Fibroblast of mammary gland (primary cell): Measurements from ENCODE around the gene BEND3.

ENCODE experiments used
- DNase-seq: peaks from one replicate; pipeline ENCODE4 v3.0.0-alpha.2; 2010; ENCODE audit warnings: low read depth
- H3K4me3 ChIP-seq: 2 replicates; pipeline ENCODE4 v1.5.1; 2011; ENCODE audit warnings: low read depth, mild to moderate bottlenecking, low read length, moderate library complexity; ENCODE audit not compliant: control insufficient read depth
- TF ChIP-seq, protein P1 (sequence below): conservative IDR thresholded peaks from 2 replicates; pipeline ENCODE4 v1.5.1; 2011; ENCODE audit warnings: low read depth, low read length, inconsistent platforms; ENCODE audit not compliant: control insufficient read depth, insufficient read depth

Gene BEND3

GRCh38 chr6:107062691-107063090, 52.6 kb downstream of the BEND3 start:
- TF ChIP-seq, protein P1, sequence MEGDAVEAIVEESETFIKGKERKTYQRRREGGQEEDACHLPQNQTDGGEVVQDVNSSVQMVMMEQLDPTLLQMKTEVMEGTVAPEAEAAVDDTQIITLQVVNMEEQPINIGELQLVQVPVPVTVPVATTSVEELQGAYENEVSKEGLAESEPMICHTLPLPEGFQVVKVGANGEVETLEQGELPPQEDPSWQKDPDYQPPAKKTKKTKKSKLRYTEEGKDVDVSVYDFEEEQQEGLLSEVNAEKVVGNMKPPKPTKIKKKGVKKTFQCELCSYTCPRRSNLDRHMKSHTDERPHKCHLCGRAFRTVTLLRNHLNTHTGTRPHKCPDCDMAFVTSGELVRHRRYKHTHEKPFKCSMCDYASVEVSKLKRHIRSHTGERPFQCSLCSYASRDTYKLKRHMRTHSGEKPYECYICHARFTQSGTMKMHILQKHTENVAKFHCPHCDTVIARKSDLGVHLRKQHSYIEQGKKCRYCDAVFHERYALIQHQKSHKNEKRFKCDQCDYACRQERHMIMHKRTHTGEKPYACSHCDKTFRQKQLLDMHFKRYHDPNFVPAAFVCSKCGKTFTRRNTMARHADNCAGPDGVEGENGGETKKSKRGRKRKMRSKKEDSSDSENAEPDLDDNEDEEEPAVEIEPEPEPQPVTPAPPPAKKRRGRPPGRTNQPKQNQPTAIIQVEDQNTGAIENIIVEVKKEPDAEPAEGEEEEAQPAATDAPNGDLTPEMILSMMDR: no peak
- no peak for DNase-seq
- no peak overlapping the region for H3K4me3 ChIP-seq

- H3K4me3 ChIP-seq: no peak overlapping the region
- no peak for DNase-seq
- TF ChIP-seq, protein P1: no peak
These were observed 53.9 kb downstream of the BEND3 start for GRCh38 chr6:107061125-107062020.

DNA sequence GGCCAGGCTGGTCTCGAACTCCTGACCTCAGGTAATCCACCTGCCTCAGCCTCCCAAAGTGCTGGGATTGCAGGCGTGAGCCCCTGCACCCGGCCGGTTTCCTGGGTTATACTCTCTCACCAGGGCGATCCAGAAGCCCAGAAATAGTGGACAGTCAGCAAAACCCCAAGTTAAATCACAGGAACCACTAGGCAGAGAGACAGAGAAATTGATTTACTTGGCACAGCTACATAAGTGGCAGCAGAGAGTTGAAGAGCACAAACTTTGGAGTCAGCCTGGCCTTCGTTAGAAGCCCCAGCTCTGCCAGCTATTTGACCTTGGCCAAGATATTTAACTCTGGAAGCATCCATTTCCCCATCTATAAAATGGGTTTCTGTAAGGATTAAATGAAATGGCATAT, 54.6 kb downstream of the BEND3 start:
- no peak for DNase-seq
- TF ChIP-seq, protein P1: no peak
- no peak overlapping the region for H3K4me3 ChIP-seq

DNA sequence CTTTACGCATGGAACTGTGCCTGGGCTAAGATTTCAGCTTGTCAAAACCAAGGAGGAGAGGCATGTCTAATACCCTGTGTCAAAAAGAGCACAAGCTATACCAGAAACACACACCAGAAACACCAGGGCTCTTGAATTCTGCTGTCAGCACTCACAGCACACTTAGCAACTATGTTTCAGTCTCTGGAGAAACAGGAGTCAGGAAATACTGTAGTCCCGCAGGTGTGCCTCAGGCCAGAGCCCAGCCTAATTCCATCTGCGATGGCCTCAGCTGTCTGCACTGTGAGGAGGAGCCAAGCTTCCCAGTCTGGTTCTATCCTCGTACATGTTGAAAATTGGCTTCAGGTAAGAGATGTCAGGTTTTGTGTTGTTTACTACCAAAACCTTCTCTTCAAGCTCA, 55.7 kb downstream of the BEND3 start:
- DNase-seq: no peak
- no peak overlapping the region for H3K4me3 ChIP-seq
- TF ChIP-seq, protein P1: no peak

DNA sequence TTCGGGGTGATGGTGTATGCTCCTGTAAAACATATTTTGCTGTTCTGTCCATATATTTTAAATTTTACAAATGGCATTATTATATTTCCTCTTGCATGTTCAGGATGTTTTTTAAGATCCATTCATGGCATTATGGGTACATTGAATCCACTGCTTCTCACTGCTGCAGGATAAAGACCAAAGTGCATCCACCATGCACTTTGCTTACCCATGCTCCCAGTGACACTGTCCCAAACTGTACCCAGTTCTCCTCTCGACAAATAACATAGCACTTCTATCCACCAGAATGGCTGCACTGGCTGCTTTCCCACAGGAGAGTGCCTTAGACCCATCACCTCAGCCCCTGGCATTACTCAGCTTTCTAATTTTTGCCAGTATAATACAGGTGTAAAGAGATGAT, 57.6 kb downstream of the BEND3 start:
- no peak for DNase-seq
- TF ChIP-seq, protein P1: no peak
- no peak overlapping the region for H3K4me3 ChIP-seq

GRCh38 chr6:107056796-107057195, 58.5 kb downstream of the BEND3 start:
- no peak for DNase-seq
- TF ChIP-seq, protein P1: no peak
- H3K4me3 ChIP-seq: no peak overlapping the region

DNA sequence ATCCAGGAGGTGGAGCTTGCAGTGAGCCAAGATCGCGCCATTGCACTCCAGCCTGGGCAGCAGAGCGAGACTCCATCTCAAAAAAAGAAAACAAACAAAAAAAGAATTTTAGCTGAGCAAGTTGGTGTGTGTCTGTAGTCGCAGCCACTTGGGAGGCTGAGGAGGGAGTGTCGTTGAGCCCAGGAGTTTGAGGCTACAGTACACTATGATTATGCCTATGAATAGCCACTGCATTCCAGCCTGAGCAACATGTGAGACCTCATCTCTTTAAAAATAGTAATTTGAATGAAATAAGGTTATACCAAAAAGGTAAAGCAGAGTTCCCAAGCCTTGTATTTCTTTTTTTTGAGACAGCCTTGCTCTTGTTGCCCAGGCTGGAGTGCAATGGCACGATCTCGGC, 67.5 kb downstream of the BEND3 start:
- TF ChIP-seq, protein P1: no peak
- no peak overlapping the region for H3K4me3 ChIP-seq
- DNase-seq: no peak
